ENCODE results near the gene PDE8A.

- TF ChIP-seq CTCF (IDR thresholded peaks at IDR 0.05; ENCODE audit: insufficient read depth, low read length, poor library complexity, severe bottlenecking) (no peak), EZH2phosphoT487 (conservative IDR thresholded peaks at IDR 0.05; ENCODE audit: low read length) (no peak)
Measured at GRCh38 chr15:85172846-85173490, 191.3 kb downstream of the PDE8A start.
